OCI-LY1 (cell line): ENCODE data around the gene NFAM1.

ENCODE experiments used
- H2AFZ ChIP-seq: fragments of 200-600 bp; sonication (generic), shearing (Covaris generic); 2 replicates; pipeline ENCODE4 v1.6.0; 2014; ENCODE audit warnings: antibody characterized with exemption, mild to moderate bottlenecking, low read length
- H3F3A ChIP-seq: fragments of 200-600 bp; sonication (generic), shearing (Covaris generic); 2 replicates; pipeline ENCODE4 v1.6.0; 2014; ENCODE audit warnings: mild to moderate bottlenecking, antibody characterized with exemption, low read length, moderate library complexity; ENCODE audit not compliant: insufficient read depth
- H3K27ac ChIP-seq: fragments of 200-600 bp; sonication (generic); 2 replicates; pipeline ENCODE4 v1.5.1; 2014; ENCODE audit warnings: low read length, mixed run types, mild to moderate bottlenecking, low read depth; ENCODE audit not compliant: poor library complexity, severe bottlenecking
- H3K27me3 ChIP-seq: fragments of 200-600 bp; sonication (generic); 2 replicates; pipeline ENCODE4 v1.6.0; 2014; ENCODE audit warnings: antibody characterized with exemption, mild to moderate bottlenecking, low read length, moderate library complexity; ENCODE audit not compliant: insufficient read depth
- H3K36me3 ChIP-seq: fragments of 200-600 bp; sonication (generic); 2 replicates; pipeline ENCODE4 v1.6.1; 2014; ENCODE audit warnings: mild to moderate bottlenecking, antibody characterized with exemption, low read length, moderate library complexity, mixed read lengths; ENCODE audit not compliant: insufficient read depth
- H3K4me1 ChIP-seq: fragments of 200-600 bp; sonication (generic); 2 replicates; pipeline ENCODE4 v1.5.1; 2014; ENCODE audit warnings: mild to moderate bottlenecking, low read length, moderate library complexity; ENCODE audit not compliant: insufficient read depth, severe bottlenecking
- H3K4me2 ChIP-seq: fragments of 200-600 bp; sonication (generic), shearing (Covaris generic); 2 replicates; pipeline ENCODE4 v1.6.1; 2014; ENCODE audit warnings: low read length
- H3K4me3 ChIP-seq: fragments of 200-600 bp; sonication (generic); 2 replicates; pipeline ENCODE4 v1.5.1; 2014; ENCODE audit warnings: low read length, low read depth, mild to moderate bottlenecking, mixed read lengths; ENCODE audit not compliant: poor library complexity, severe bottlenecking
- H3K79me2 ChIP-seq: fragments of 200-600 bp; shearing (Covaris generic); 2 replicates; pipeline ENCODE4 v1.6.1; 2016; ENCODE audit warnings: mixed run types, low read length, mixed read lengths; ENCODE audit not compliant: insufficient read depth
- H3K9ac ChIP-seq: fragments of 200-600 bp; sonication (generic), shearing (Covaris generic); 2 replicates; pipeline ENCODE4 v1.6.1; 2014; ENCODE audit warnings: mild to moderate bottlenecking, low read length, mixed read lengths
- H3K9me2 ChIP-seq: fragments of 200-600 bp; sonication (generic), shearing (Covaris generic); 2 replicates; pipeline ENCODE4 v1.6.1; 2014; ENCODE audit warnings: low read depth, mild to moderate bottlenecking, low read length, mixed read lengths
- H3K9me3 ChIP-seq: fragments of 200-600 bp; shearing (Covaris generic); 2 replicates; pipeline ENCODE4 v1.6.1; 2014; ENCODE audit warnings: low read length, mixed read lengths
- H4K20me1 ChIP-seq: fragments of 200-600 bp; sonication (generic), shearing (Covaris generic); 2 replicates; pipeline ENCODE4 v1.6.0; 2016; ENCODE audit warnings: mild to moderate bottlenecking, low read length; ENCODE audit not compliant: insufficient read depth
- EZH2 ChIP-seq: fragments of 200-600 bp; sonication (generic), shearing (Covaris generic); IDR thresholded peaks from 2 replicates; pipeline ENCODE4 v1.8.0; 2017; ENCODE audit warnings: borderline replicate concordance, mixed run types, mild to moderate bottlenecking, antibody characterized with exemption, low read length, moderate library complexity, mixed read lengths
- TF ChIP-seq, protein P1 (sequence below): fragments of 200-600 bp; sonication (generic), shearing (Covaris generic); IDR thresholded peaks from 2 replicates; pipeline ENCODE4 v1.5.1; 2017; ENCODE audit warnings: mild to moderate bottlenecking, antibody characterized with exemption, low read length, moderate library complexity, mixed read lengths

NFAM1 gene, protein sequence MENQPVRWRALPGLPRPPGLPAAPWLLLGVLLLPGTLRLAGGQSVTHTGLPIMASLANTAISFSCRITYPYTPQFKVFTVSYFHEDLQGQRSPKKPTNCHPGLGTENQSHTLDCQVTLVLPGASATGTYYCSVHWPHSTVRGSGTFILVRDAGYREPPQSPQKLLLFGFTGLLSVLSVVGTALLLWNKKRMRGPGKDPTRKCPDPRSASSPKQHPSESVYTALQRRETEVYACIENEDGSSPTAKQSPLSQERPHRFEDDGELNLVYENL

DNA sequence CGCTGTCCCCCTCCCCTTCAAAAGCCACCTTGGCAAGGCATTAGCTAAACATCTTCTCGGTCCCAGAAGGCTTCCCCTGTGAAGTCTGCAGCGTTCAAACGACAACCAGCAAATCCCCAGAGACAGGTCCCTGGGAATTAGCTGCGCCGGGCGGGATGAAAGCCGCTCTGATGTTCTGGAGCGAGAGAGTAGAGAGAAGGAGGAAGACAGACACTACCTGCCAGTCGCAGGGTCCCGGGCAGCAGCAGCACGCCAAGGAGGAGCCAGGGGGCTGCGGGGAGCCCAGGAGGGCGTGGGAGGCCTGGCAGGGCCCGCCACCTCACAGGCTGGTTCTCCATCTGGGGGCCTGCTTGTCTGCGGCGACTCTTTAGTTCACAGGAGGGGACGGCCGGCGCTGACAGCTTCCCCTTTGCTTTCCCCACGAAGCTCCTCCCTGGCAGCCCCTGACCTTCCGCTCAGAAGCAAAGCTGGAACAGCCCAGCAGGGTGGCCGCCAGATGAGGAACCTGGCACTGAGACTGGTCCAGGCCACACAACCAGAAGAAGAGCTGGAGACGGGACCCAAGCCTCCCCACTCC lies at the start of gene NFAM1:
NFAM1 (minus strand) TSS at position 384 of the 577 bp plus-strand sequence; CDS start at position 338, 46 bp downstream.
- no peak within 1 kb of the TSS for H3K27ac ChIP-seq
- no peaks in the 10 kb centered on the region for H3K4me1 ChIP-seq
- H3F3A ChIP-seq = no peaks in the 10 kb centered on the region
- no peaks in the 10 kb centered on the region for H3K9me3 ChIP-seq
- TF ChIP-seq EZH2 = no peak
- TF ChIP-seq, protein P1, sequence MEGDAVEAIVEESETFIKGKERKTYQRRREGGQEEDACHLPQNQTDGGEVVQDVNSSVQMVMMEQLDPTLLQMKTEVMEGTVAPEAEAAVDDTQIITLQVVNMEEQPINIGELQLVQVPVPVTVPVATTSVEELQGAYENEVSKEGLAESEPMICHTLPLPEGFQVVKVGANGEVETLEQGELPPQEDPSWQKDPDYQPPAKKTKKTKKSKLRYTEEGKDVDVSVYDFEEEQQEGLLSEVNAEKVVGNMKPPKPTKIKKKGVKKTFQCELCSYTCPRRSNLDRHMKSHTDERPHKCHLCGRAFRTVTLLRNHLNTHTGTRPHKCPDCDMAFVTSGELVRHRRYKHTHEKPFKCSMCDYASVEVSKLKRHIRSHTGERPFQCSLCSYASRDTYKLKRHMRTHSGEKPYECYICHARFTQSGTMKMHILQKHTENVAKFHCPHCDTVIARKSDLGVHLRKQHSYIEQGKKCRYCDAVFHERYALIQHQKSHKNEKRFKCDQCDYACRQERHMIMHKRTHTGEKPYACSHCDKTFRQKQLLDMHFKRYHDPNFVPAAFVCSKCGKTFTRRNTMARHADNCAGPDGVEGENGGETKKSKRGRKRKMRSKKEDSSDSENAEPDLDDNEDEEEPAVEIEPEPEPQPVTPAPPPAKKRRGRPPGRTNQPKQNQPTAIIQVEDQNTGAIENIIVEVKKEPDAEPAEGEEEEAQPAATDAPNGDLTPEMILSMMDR = no peak
- H3K9ac ChIP-seq = no peak within 1 kb of the TSS
- H2AFZ ChIP-seq = no peak within 1 kb of the TSS
- H3K4me3 ChIP-seq = no peak within 1 kb of the TSS
- no peaks in the 10 kb centered on the region for H3K9me2 ChIP-seq
- no peaks in the 10 kb centered on the region for H4K20me1 ChIP-seq
- no peaks in the 10 kb centered on the region for H3K79me2 ChIP-seq
- H3K36me3 ChIP-seq = no peaks in the 10 kb centered on the region
- no peak within 1 kb of the TSS for H3K4me2 ChIP-seq
- peaks cover 10% of the 10 kb centered on the region; the same call in 1 of the 2 replicates for H3K27me3 ChIP-seq

DNA sequence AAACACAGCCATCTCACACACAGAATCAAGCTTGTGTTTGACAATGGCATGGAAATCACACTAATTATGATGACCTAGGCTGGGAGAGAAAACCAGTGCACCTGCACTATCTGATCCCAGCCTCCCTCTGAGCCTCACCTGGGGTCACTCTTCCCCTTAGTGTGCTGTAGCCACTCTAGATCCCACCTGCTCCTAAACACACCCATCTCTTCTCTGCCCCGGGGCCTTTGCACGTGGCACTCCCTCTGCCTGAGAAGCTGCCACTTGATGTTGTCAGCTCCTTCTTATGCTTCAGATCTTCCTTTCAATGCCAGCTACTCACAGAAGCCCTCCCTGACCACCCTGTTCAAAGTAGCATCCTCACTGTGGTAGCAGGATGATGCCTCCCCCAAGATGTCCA lies 42.9 kb upstream of the NFAM1 start:
- no peak overlapping the region for H3K4me3 ChIP-seq
- H2AFZ ChIP-seq = no peak overlapping the region
- no peaks in the 10 kb centered on the region for H3K9me2 ChIP-seq
- H3K4me1 ChIP-seq = no peaks in the 10 kb centered on the region
- H3K27ac ChIP-seq = no peak overlapping the region
- no peaks in the 10 kb centered on the region for H3F3A ChIP-seq
- TF ChIP-seq, protein P1 = no peak
- no peak for TF ChIP-seq EZH2
- H3K4me2 ChIP-seq = no peak overlapping the region
- H3K36me3 ChIP-seq = no peaks in the 10 kb centered on the region
- peaks cover 6% of the 10 kb centered on the region; the same call in 1 of the 2 replicates for H3K27me3 ChIP-seq
- H3K9ac ChIP-seq = no peak overlapping the region
- H4K20me1 ChIP-seq = no peaks in the 10 kb centered on the region
- H3K79me2 ChIP-seq = no peaks in the 10 kb centered on the region
- no peaks in the 10 kb centered on the region for H3K9me3 ChIP-seq

DNA sequence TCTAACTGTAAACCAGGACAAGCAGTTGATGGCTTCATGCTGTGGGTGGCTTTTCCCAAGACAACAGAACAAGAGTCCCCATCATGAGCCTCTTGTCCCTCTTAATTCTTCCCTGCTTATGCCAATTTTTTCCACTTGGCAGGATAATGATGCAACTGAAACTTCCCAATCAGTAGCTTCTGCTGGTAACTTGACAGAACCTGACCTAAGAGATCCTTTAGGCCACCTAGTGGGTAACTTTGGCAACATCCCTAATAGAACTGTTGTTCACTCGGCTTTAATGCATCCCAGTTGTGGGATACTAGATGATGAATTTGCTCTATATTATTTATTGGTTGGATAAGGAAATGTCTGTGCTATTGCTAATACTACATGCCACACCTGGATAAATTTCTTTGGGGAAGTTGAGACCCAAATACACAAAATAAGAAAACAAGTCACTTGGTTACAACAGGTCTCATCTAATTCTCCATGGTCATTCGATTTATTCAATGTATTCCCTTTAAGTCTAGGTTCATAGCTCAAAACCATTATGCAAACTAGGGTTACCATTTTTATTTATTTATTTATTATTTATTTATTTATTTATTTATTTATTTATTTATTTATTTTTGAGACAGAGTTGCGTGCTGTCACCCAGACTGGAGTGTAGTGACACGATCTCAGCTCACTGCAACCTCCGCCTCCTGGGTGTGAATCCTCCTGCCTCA lies 41.4 kb upstream of the NFAM1 start:
- H3K9me2 ChIP-seq = no peaks in the 10 kb centered on the region
- no peak overlapping the region for H3K9ac ChIP-seq
- H4K20me1 ChIP-seq = no peaks in the 10 kb centered on the region
- peaks cover 6% of the 10 kb centered on the region; the same call in 1 of the 2 replicates for H3K27me3 ChIP-seq
- H3K4me1 ChIP-seq = no peaks in the 10 kb centered on the region
- H3K79me2 ChIP-seq = no peaks in the 10 kb centered on the region
- H3K4me2 ChIP-seq = no peak overlapping the region
- no peak overlapping the region for H3K27ac ChIP-seq
- H3K9me3 ChIP-seq = no peaks in the 10 kb centered on the region
- no peaks in the 10 kb centered on the region for H3K36me3 ChIP-seq
- no peaks in the 10 kb centered on the region for H3F3A ChIP-seq
- no peak overlapping the region for H2AFZ ChIP-seq
- TF ChIP-seq, protein P1 = peak; percentile 74
- no peak for TF ChIP-seq EZH2
- no peak overlapping the region for H3K4me3 ChIP-seq
